ENCODE measurements around the gene GFRA4. TPM values are rescaled to one million over a fixed set of nuclear protein-coding genes. Genes with fewer than 3 reads are reported as not detected.
A peak's percentile ranks its signal among the peaks of the same experiment; 100 is the strongest.

Gene GFRA4
- polyA plus RNA-seq (ENCODE audit: insufficient read depth in 1 of 5, insufficient read length in 5 of 5, low replicate concordance in 1 of 5), result not detected
- long read RNA-seq, donor 1, result 0 reads
- long read RNA-seq, donor 2, result 0 reads
- long read RNA-seq, donor 3, result 0 reads
- long read RNA-seq, donor 4, result 0 reads
- long read RNA-seq, donor 5, result 0 reads
- long read RNA-seq, donor 6, result 0 reads
- long read RNA-seq, donor 7, result 0 reads
- long read RNA-seq, donor 8, result 0 reads

GRCh38 chr20:3663031-3663701 is at the start of gene GFRA4:
TSS of gene GFRA4 (minus strand) at chr20:3663399. CDS start at chr20:3663399, 0 bp downstream.
- DNase-seq, result no peak

GRCh38 chr20:3712279-3712873 is 49.2 kb upstream of the GFRA4 start, which contains the start of gene SIGLEC1:
TSS of gene SIGLEC1 (minus strand) at chr20:3712600. CDS start at chr20:3707128, 5,472 bp downstream.
- DNase-seq, result no peak

- DNase-seq, result no peak
Measured at GRCh38 chr20:3711484-3711941, 48.3 kb upstream of the GFRA4 start.

GRCh38 chr20:3710703-3711483 is 47.7 kb upstream of the GFRA4 start:
- DNase-seq, result peak; percentile 55 to 65

GRCh38 chr20:3710011-3710466 is 46.8 kb upstream of the GFRA4 start:
- DNase-seq, result no peak

GRCh38 chr20:3707508-3707899 is 44.3 kb upstream of the GFRA4 start:
- no peak for DNase-seq

GRCh38 chr20:3706774-3707507 is 43.7 kb upstream of the GFRA4 start:
- no peak for DNase-seq

- DNase-seq, result no peak
Measured at GRCh38 chr20:3705970-3706739, 43.0 kb upstream of the GFRA4 start.

- no peak for DNase-seq
Measured at GRCh38 chr20:3705491-3705969, 42.3 kb upstream of the GFRA4 start.

- no peak for DNase-seq
Measured at GRCh38 chr20:3704087-3704486, 40.9 kb upstream of the GFRA4 start.

GRCh38 chr20:3702611-3703391 is 39.6 kb upstream of the GFRA4 start:
- no peak for DNase-seq

GRCh38 chr20:3701061-3701998 is 38.1 kb upstream of the GFRA4 start:
- DNase-seq, result no peak

GRCh38 chr20:3699037-3699436 is 35.8 kb upstream of the GFRA4 start:
- no peak for DNase-seq

GRCh38 chr20:3698591-3699001 is 35.4 kb upstream of the GFRA4 start:
- no peak for DNase-seq

GRCh38 chr20:3697588-3698305 is 34.5 kb upstream of the GFRA4 start:
- DNase-seq, result no peak

GRCh38 chr20:3696745-3697587 is 33.8 kb upstream of the GFRA4 start:
- DNase-seq, result no peak

- DNase-seq, result no peak
Measured at GRCh38 chr20:3696200-3696599, 33.0 kb upstream of the GFRA4 start.

All from right lung (tissue), 10 donors.